HepG2 (cell line): Measurements from ENCODE around the gene FRAS1. TPM values are rescaled to one million over a fixed set of nuclear protein-coding genes. Genes with fewer than 3 reads are reported as not detected.

Experiments used
- ASH2L ChIP-seq: fragments of 300-600, 200-600 bp; sonication (generic); IDR thresholded peaks from 2 replicates; pipeline ENCODE4 v1.7.0; 2017; ENCODE audit warnings: low read depth, mild to moderate bottlenecking, moderate library complexity, mixed read lengths, low read length; ENCODE audit not compliant: insufficient read length
- FOSL2 ChIP-seq: sonication (generic); formaldehyde crosslinking; IDR thresholded peaks from 2 replicates; pipeline ENCODE4 v1.4.0; 2020; ENCODE audit warnings: missing genetic modification reagents
- GATA4 ChIP-seq: sonication (generic); IDR thresholded peaks from 2 replicates; pipeline ENCODE4 v1.6.1; 2016; ENCODE audit warnings: antibody characterized with exemption, low read depth, borderline replicate concordance
- GATAD1 ChIP-seq: IDR thresholded peaks from 2 replicates; pipeline ENCODE4 v1.6.1; 2016; ENCODE audit warnings: missing genetic modification reagents, missing compliant biosample characterization
- GLI4 ChIP-seq: sonication (generic); formaldehyde crosslinking; IDR thresholded peaks from 2 replicates; pipeline ENCODE4 v1.5.1; 2020; ENCODE audit warnings: missing genetic modification reagents, mild to moderate bottlenecking, moderate library complexity, borderline replicate concordance
- GTF3A ChIP-seq: sonication (generic); formaldehyde crosslinking; conservative IDR thresholded peaks from 2 replicates; pipeline ENCODE4 v1.4.0; 2020; ENCODE audit warnings: mild to moderate bottlenecking, missing genetic modification reagents
- MAFF ChIP-seq: IDR thresholded peaks from 2 replicates; pipeline ENCODE4 v1.6.1; 2011; ENCODE audit warnings: low read depth, low read length, improper control_type of control experiment
- NFE2 ChIP-seq: sonication (generic); formaldehyde crosslinking; IDR thresholded peaks from 2 replicates; pipeline ENCODE4 v1.4.0; 2020; ENCODE audit warnings: missing genetic modification reagents
- NR2F1 ChIP-seq, 2 experiments: fragments of 450-650 bp in 1 of 2; formaldehyde crosslinking in 1 of 2; IDR thresholded peaks; 2 replicates each; pipeline versions ENCODE4 v1.5.0 to v1.6.1; 2016 to 2020; ENCODE audit warnings: mild to moderate bottlenecking in 1 of 2, missing compliant biosample characterization in 1 of 2, missing genetic modification reagents in 1 of 2, moderate library complexity in 1 of 2
- SALL1 ChIP-seq: sonication (generic); formaldehyde crosslinking; IDR thresholded peaks from 2 replicates; pipeline ENCODE4 v1.8.0; 2022; ENCODE audit warnings: mild to moderate bottlenecking, missing genetic modification reagents
- STAG1 ChIP-seq: sonication (generic); formaldehyde crosslinking; IDR thresholded peaks from 2 replicates; pipeline ENCODE4 v1.4.0; 2020; ENCODE audit warnings: missing genetic modification reagents
- TBX2 ChIP-seq: sonication (generic); formaldehyde crosslinking; IDR thresholded peaks from 2 replicates; pipeline ENCODE4 v1.5.0; 2020; ENCODE audit warnings: missing genetic modification reagents, mild to moderate bottlenecking, borderline replicate concordance
- ZMYM4 ChIP-seq: sonication (generic); formaldehyde crosslinking; IDR thresholded peaks from 2 replicates; pipeline ENCODE4 v1.8.1; 2023; ENCODE audit warnings: mild to moderate bottlenecking, missing genetic modification reagents
- ZNF136 ChIP-seq: sonication (generic); formaldehyde crosslinking; IDR thresholded peaks from 2 replicates; pipeline ENCODE4 v1.8.1; 2022; ENCODE audit warnings: low read depth, mild to moderate bottlenecking, moderate library complexity, missing genetic modification reagents
- ZNF672 ChIP-seq: sonication (generic); formaldehyde crosslinking; IDR thresholded peaks from 2 replicates; pipeline ENCODE4 v1.8.1; 2022; ENCODE audit warnings: missing genetic modification reagents
- ZNF720 ChIP-seq: sonication (generic); formaldehyde crosslinking; IDR thresholded peaks from 2 replicates; pipeline ENCODE4 v1.4.0; 2020; ENCODE audit warnings: missing genetic modification reagents
- polyA plus RNA-seq, 8 experiments: library from polyadenylated mRNA; depleted of rRNA in 3 of 8; stranded (reverse) in 7 of 8; unstranded in 1 of 8; fragments of >200 nt; fragmentation: Illumina TruSeq in 4 of 8; extraction: Trizol in 4 of 8; gene quantifications; 2 replicates each; pipeline versions ENCODE4 v1.2.1 to v1.2.3, GENCODE V29; 2011 to 2016; ENCODE audit warnings: low read depth in 4 of 8, missing spikeins in 1 of 8, mixed read lengths in 1 of 8; ENCODE audit not compliant: insufficient read depth in 1 of 8
- total RNA-seq, 5 experiments: library from RNA; depleted of rRNA; stranded (reverse); fragments of >200 nt; fragmentation: Illumina TruSeq; extraction: Trizol; gene quantifications; 2 replicates each; pipeline ENCODE4 v1.2.3, GENCODE V29; 2016; ENCODE audit warnings: low read depth in 1 of 5
- TF ChIP-seq, protein P1 (sequence below): IDR thresholded peaks from 2 replicates; pipeline ENCODE4 v1.6.1; 2016; ENCODE audit warnings: low read depth, missing genetic modification reagents, missing compliant biosample characterization
- TF ChIP-seq, protein P2 (sequence below): sonication (generic); IDR thresholded peaks from 2 replicates; pipeline ENCODE4 v1.6.1; 2016; ENCODE audit warnings: low read depth, borderline replicate concordance
- TF ChIP-seq, protein P3 (sequence below): sonication (generic); formaldehyde crosslinking; IDR thresholded peaks from 2 replicates; pipeline ENCODE4 v1.4.0; 2020; ENCODE audit warnings: missing genetic modification reagents, borderline replicate concordance

FRAS1 gene
- total and polyA plus RNA-seq, 2 of the 13 experiments (the other 11 are each of a cell fraction or from before 2014, with no cell fraction given) = 22.5 to 31.6 TPM

DNA sequence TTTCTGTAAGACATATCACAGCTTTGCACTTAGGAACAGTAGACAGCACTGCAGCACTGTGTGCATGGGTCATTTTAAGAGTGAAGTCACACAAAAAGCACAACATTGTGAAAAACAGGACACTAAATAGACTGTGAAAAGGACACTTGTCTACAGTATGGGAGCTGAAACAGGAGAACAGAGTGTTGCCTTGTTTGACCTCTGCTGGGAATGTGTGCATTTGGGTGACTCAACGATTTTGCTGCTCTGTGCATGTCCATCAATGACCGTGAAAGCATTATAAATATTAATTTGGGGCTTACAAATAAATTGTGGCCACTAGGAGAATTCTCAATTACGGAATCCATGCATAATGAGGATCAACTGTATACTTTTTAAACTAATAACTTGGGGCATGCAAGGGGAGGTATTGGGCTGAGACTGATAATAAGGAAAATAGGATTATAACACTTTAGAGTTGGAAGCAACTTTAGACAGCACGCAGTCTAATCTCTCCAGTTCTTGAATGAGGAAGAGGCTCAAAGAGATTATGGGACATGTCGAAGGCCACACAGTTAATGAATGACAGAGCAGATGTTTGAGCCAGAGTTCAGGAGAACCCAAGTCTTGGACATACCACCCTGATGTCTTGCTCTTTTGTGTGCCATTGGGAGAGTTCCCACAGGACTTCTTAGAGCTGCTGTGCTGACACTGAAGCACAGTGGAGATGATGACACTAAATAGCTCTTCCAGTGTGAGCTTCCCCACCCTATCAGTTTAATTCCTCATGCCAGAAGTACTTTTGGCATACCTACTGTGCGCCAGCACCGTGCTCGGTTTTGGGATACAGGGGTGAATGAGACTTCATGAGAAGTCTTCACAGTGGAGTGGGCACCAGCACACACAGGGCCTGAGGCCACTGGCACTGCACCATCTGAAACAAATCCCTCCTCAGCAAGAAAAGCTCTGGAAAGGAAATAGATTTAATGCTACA, 79.3 kb downstream of the FRAS1 start (continued):
- no peak for TF ChIP-seq GATA4
- TF ChIP-seq FOSL2 = peak; percentile 94
- peak; percentile 60 for TF ChIP-seq MAFF
- peak; percentile 70; the same call in 1 of the 2 replicates for TF ChIP-seq NFE2 (CRISPR knock-in tag)
- peak; percentile 61 for TF ChIP-seq ZMYM4 (CRISPR knock-in tag)
- TF ChIP-seq STAG1 = 0 out of 2 replicates have a peak, but pooled peaks have one; percentile 14
- peak; percentile 51; the same call in 1 of the 2 replicates for TF ChIP-seq SALL1 (CRISPR knock-in tag)
- TF ChIP-seq ASH2L = peak; percentile 79
- no peak for TF ChIP-seq ZNF136
- TF ChIP-seq TBX2 = peak; percentile 68
- TF ChIP-seq ZNF672 (CRISPR knock-in tag) = 0 out of 2 replicates have a peak, but pooled peaks have one; percentile 91
- TF ChIP-seq, protein P1, sequence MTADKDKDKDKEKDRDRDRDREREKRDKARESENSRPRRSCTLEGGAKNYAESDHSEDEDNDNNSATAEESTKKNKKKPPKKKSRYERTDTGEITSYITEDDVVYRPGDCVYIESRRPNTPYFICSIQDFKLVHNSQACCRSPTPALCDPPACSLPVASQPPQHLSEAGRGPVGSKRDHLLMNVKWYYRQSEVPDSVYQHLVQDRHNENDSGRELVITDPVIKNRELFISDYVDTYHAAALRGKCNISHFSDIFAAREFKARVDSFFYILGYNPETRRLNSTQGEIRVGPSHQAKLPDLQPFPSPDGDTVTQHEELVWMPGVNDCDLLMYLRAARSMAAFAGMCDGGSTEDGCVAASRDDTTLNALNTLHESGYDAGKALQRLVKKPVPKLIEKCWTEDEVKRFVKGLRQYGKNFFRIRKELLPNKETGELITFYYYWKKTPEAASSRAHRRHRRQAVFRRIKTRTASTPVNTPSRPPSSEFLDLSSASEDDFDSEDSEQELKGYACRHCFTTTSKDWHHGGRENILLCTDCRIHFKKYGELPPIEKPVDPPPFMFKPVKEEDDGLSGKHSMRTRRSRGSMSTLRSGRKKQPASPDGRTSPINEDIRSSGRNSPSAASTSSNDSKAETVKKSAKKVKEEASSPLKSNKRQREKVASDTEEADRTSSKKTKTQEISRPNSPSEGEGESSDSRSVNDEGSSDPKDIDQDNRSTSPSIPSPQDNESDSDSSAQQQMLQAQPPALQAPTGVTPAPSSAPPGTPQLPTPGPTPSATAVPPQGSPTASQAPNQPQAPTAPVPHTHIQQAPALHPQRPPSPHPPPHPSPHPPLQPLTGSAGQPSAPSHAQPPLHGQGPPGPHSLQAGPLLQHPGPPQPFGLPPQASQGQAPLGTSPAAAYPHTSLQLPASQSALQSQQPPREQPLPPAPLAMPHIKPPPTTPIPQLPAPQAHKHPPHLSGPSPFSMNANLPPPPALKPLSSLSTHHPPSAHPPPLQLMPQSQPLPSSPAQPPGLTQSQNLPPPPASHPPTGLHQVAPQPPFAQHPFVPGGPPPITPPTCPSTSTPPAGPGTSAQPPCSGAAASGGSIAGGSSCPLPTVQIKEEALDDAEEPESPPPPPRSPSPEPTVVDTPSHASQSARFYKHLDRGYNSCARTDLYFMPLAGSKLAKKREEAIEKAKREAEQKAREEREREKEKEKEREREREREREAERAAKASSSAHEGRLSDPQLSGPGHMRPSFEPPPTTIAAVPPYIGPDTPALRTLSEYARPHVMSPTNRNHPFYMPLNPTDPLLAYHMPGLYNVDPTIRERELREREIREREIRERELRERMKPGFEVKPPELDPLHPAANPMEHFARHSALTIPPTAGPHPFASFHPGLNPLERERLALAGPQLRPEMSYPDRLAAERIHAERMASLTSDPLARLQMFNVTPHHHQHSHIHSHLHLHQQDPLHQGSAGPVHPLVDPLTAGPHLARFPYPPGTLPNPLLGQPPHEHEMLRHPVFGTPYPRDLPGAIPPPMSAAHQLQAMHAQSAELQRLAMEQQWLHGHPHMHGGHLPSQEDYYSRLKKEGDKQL = 0 out of 2 replicates have a peak, but pooled peaks have one; percentile 48
- TF ChIP-seq, protein P2, sequence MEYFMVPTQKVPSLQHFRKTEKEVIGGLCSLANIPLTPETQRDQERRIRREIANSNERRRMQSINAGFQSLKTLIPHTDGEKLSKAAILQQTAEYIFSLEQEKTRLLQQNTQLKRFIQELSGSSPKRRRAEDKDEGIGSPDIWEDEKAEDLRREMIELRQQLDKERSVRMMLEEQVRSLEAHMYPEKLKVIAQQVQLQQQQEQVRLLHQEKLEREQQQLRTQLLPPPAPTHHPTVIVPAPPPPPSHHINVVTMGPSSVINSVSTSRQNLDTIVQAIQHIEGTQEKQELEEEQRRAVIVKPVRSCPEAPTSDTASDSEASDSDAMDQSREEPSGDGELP = peak; percentile 59; the same call in 1 of the 2 replicates
- TF ChIP-seq GTF3A (CRISPR knock-in tag) = no peak
- no peak for TF ChIP-seq GATAD1 (CRISPR knock-in tag)
- TF ChIP-seq ZNF720 (CRISPR knock-in tag) = no peak
- TF ChIP-seq NR2F1 (CRISPR knock-in tag; IDR thresholded peaks at IDR 0.05) = peak in 1 of 2 experiments; percentile 59; a peak in 1 of 4 replicates
- TF ChIP-seq GLI4 = no peak
- TF ChIP-seq, protein P3, sequence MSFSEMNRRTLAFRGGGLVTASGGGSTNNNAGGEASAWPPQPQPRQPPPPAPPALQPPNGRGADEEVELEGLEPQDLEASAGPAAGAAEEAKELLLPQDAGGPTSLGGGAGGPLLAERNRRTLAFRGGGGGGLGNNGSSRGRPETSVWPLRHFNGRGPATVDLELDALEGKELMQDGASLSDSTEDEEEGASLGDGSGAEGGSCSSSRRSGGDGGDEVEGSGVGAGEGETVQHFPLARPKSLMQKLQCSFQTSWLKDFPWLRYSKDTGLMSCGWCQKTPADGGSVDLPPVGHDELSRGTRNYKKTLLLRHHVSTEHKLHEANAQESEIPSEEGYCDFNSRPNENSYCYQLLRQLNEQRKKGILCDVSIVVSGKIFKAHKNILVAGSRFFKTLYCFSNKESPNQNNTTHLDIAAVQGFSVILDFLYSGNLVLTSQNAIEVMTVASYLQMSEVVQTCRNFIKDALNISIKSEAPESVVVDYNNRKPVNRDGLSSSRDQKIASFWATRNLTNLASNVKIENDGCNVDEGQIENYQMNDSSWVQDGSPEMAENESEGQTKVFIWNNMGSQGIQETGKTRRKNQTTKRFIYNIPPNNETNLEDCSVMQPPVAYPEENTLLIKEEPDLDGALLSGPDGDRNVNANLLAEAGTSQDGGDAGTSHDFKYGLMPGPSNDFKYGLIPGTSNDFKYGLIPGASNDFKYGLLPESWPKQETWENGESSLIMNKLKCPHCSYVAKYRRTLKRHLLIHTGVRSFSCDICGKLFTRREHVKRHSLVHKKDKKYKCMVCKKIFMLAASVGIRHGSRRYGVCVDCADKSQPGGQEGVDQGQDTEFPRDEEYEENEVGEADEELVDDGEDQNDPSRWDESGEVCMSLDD = no peak
